Mesenchymal stem cell (in vitro differentiated cells and primary cell): ENCODE data around the gene TCF4.

Source experiments
- DNase-seq: peaks from one replicate; pipeline ENCODE4 v3.0.0-alpha.2; 2013
- H2AFZ ChIP-seq: one replicate; pipeline ENCODE4 v1.6.1; 2013; ENCODE audit warnings: low read depth, mild to moderate bottlenecking, control low read depth, inconsistent platforms, low read length, moderate library complexity
- H2AK5ac ChIP-seq: 2 replicates; pipeline ENCODE4 v1.6.1; 2013; ENCODE audit warnings: low read length, moderate library complexity, mild to moderate bottlenecking, inconsistent platforms; ENCODE audit not compliant: severe bottlenecking
- H2BK120ac ChIP-seq: one replicate; pipeline ENCODE4 v1.6.1; 2013; ENCODE audit warnings: low read depth, mild to moderate bottlenecking, inconsistent platforms, low read length, moderate library complexity
- H2BK12ac ChIP-seq, 2 experiments: one replicate each; pipeline ENCODE4 v1.6.1; 2013; ENCODE audit warnings: inconsistent platforms in 2 of 2, low read length in 2 of 2, mild to moderate bottlenecking in 2 of 2, moderate library complexity in 2 of 2, control low read depth in 1 of 2
- H2BK15ac ChIP-seq: one replicate; pipeline ENCODE4 v1.6.1; 2013; ENCODE audit warnings: mild to moderate bottlenecking, low read depth, inconsistent platforms; ENCODE audit not compliant: poor library complexity, severe bottlenecking
- H2BK5ac ChIP-seq: 2 replicates; pipeline ENCODE4 v1.6.1; 2013; ENCODE audit warnings: low read depth, mild to moderate bottlenecking, low read length, control low read depth, inconsistent platforms; ENCODE audit not compliant: poor library complexity, severe bottlenecking
- H3K14ac ChIP-seq, 2 experiments: one replicate each; pipeline ENCODE4 v1.6.1; 2013; ENCODE audit warnings: inconsistent platforms in 2 of 2, low read length in 2 of 2, control low read depth in 1 of 2, mild to moderate bottlenecking in 1 of 2, moderate library complexity in 1 of 2
- H3K18ac ChIP-seq, 2 experiments: one replicate each; pipeline ENCODE4 v1.6.1; 2013; ENCODE audit warnings: inconsistent platforms in 2 of 2, low read length in 2 of 2, control low read depth in 1 of 2, low read depth in 1 of 2, mild to moderate bottlenecking in 1 of 2
- H3K23ac ChIP-seq, 2 experiments: one replicate each; pipeline ENCODE4 v1.6.1; 2013; ENCODE audit warnings: inconsistent platforms in 2 of 2, low read length in 2 of 2, mild to moderate bottlenecking in 2 of 2, moderate library complexity in 2 of 2, control low read depth in 1 of 2
- H3K27ac ChIP-seq: 2 replicates; pipeline ENCODE4 v1.5.1; 2013; ENCODE audit warnings: mild to moderate bottlenecking, moderate library complexity, low read length, control low read depth, inconsistent platforms; ENCODE audit not compliant: poor library complexity, severe bottlenecking
- H3K27me3 ChIP-seq, 2 experiments: 2 replicates each; pipeline versions ENCODE4 v1.6.1 to v1.7.0; 2013; ENCODE audit warnings: low read length in 2 of 2, mild to moderate bottlenecking in 2 of 2, moderate library complexity in 2 of 2, control low read depth in 1 of 2, inconsistent platforms in 1 of 2; ENCODE audit not compliant: control insufficient read depth in 1 of 2, insufficient read depth in 1 of 2
- H3K36me3 ChIP-seq, 2 experiments: 2 replicates each; pipeline versions ENCODE4 v1.6.1 to v1.7.0; 2013; ENCODE audit warnings: low read length in 2 of 2, control low read depth in 1 of 2, inconsistent platforms in 1 of 2, low read depth in 1 of 2, mild to moderate bottlenecking in 1 of 2; ENCODE audit not compliant: insufficient read depth in 2 of 2, control insufficient read depth in 1 of 2
- H3K4ac ChIP-seq, 2 experiments: one replicate each; pipeline ENCODE4 v1.6.1; 2013; ENCODE audit warnings: inconsistent platforms in 2 of 2, low read length in 2 of 2, mild to moderate bottlenecking in 2 of 2, moderate library complexity in 2 of 2, control low read depth in 1 of 2, low read depth in 1 of 2
- H3K4me1 ChIP-seq: 2 replicates; pipeline ENCODE4 v1.6.1; 2013; ENCODE audit warnings: low read depth, low read length, control low read depth; ENCODE audit not compliant: control insufficient read depth, insufficient read depth
- H3K4me2 ChIP-seq: 2 replicates; pipeline ENCODE4 v1.6.1; 2013; ENCODE audit warnings: low read length, mild to moderate bottlenecking, inconsistent platforms; ENCODE audit not compliant: poor library complexity, severe bottlenecking
- H3K4me3 ChIP-seq, 2 experiments: 2 replicates each; pipeline versions ENCODE4 v1.5.1 to v1.7.0; 2013; ENCODE audit warnings: low read length in 2 of 2, mild to moderate bottlenecking in 2 of 2, control low read depth in 1 of 2, low read depth in 1 of 2; ENCODE audit not compliant: insufficient read depth in 1 of 2
- H3K79me1 ChIP-seq: replicated peaks from 2 replicates; pipeline ENCODE4 v1.6.1; 2013; ENCODE audit warnings: mild to moderate bottlenecking, control low read depth, low read length, inconsistent platforms; ENCODE audit not compliant: poor library complexity, severe bottlenecking
- H3K9ac ChIP-seq: 2 replicates; pipeline ENCODE4 v1.7.0; 2013; ENCODE audit warnings: mild to moderate bottlenecking, low read length, moderate library complexity
- H3K9me3 ChIP-seq: 2 replicates; pipeline ENCODE4 v1.7.0; 2013; ENCODE audit warnings: mild to moderate bottlenecking, low read length; ENCODE audit not compliant: control insufficient read depth
- H4K8ac ChIP-seq: one replicate; pipeline ENCODE4 v1.6.1; 2013; ENCODE audit warnings: inconsistent platforms, mild to moderate bottlenecking, low read length, moderate library complexity
- H4K91ac ChIP-seq: one replicate; pipeline ENCODE4 v1.6.1; 2013; ENCODE audit warnings: mild to moderate bottlenecking, low read length, inconsistent platforms
- WGBS: methylation state at CpG from one replicate; pipeline ENCODE4 v1.1.7; 2013; ENCODE audit warnings: mixed read lengths; 5-methylcytosine and 5-hydroxymethylcytosine counted together

Gene TCF4

GRCh38 chr18:55318951-55319441, 269.0 kb downstream of the TCF4 start:
- H3K9ac ChIP-seq = peak overlapping the region; percentile 83
- H3K27me3 ChIP-seq = no peaks in the 10 kb centered on the region
- H3K4me3 ChIP-seq = peak overlapping the region in 1 of 2 experiments; percentile 84
- no peak overlapping the region for H2BK15ac ChIP-seq
- no peak overlapping the region for H2AK5ac ChIP-seq
- WGBS = 40% methylated on average over 3 of the region's 3 CpGs
- peak overlapping the region; percentile 70 to 83 for H3K18ac ChIP-seq
- peak overlapping the region; percentile 61 for H2BK120ac ChIP-seq
- no peaks in the 10 kb centered on the region for H3K36me3 ChIP-seq
- DNase-seq = peak; percentile 84
- no peak overlapping the region for H4K8ac ChIP-seq
- H3K14ac ChIP-seq = no peak overlapping the region
- H2AFZ ChIP-seq = no peak overlapping the region
- no peak overlapping the region for H4K91ac ChIP-seq
- H3K79me1 ChIP-seq = peaks cover 12% of the 10 kb centered on the region
- H3K4me2 ChIP-seq = no peak overlapping the region
- no peak overlapping the region for H3K27ac ChIP-seq
- no peak overlapping the region for H3K23ac ChIP-seq
- H3K4ac ChIP-seq = peak overlapping the region in 1 of 2 experiments; percentile 51
- no peaks in the 10 kb centered on the region for H3K9me3 ChIP-seq
- no peak overlapping the region for H2BK12ac ChIP-seq
- no peak overlapping the region for H2BK5ac ChIP-seq
- peaks cover 2% of the 10 kb centered on the region for H3K4me1 ChIP-seq

- no peaks in the 10 kb centered on the region for H3K9me3 ChIP-seq
- peak overlapping the region; percentile 83 for H3K9ac ChIP-seq
- H3K36me3 ChIP-seq = no peaks in the 10 kb centered on the region
- H2AK5ac ChIP-seq = no peak overlapping the region
- no peak overlapping the region for H4K91ac ChIP-seq
- H2BK15ac ChIP-seq = no peak overlapping the region
- no peak for DNase-seq
- H3K14ac ChIP-seq = no peak overlapping the region
- H3K4me1 ChIP-seq = peaks cover 2% of the 10 kb centered on the region
- no peak overlapping the region for H3K4me2 ChIP-seq
- no peak overlapping the region for H2AFZ ChIP-seq
- no peak overlapping the region for H3K4ac ChIP-seq
- no peak overlapping the region for H3K27ac ChIP-seq
- H3K18ac ChIP-seq = no peak overlapping the region
- no peaks in the 10 kb centered on the region for H3K27me3 ChIP-seq
- H2BK5ac ChIP-seq = no peak overlapping the region
- peaks cover 12% of the 10 kb centered on the region for H3K79me1 ChIP-seq
- WGBS = 97% methylated on average over 4 of the region's 6 CpGs
- no peak overlapping the region for H4K8ac ChIP-seq
- H2BK120ac ChIP-seq = no peak overlapping the region
- no peak overlapping the region for H3K23ac ChIP-seq
- H3K4me3 ChIP-seq = peak overlapping the region in 1 of 2 experiments; percentile 84
- no peak overlapping the region for H2BK12ac ChIP-seq
These were observed 270.1 kb downstream of the TCF4 start for GRCh38 chr18:55317864-55318263.

- Histone ChIP-seq H3K79me1 (peaks cover 11% of the 10 kb centered on the region), H3K27me3 (no peaks in the 10 kb centered on the region), H3K9me3 (no peaks in the 10 kb centered on the region), H4K91ac (no peak overlapping the region), H3K4me2 (no peak overlapping the region), H2BK5ac (no peak overlapping the region), H3K9ac (peak overlapping the region; percentile 83), H2BK15ac (no peak overlapping the region), H2AK5ac (no peak overlapping the region), H3K36me3 (no peaks in the 10 kb centered on the region), H3K23ac (no peak overlapping the region), H2BK120ac (no peak overlapping the region), H3K4me1 (no peaks in the 10 kb centered on the region), H3K4me3 (no peak overlapping the region), H3K4ac (no peak overlapping the region), H3K18ac (no peak overlapping the region), H3K14ac (no peak overlapping the region), H2BK12ac (no peak overlapping the region), H4K8ac (no peak overlapping the region), H2AFZ (no peak overlapping the region), H3K27ac (no peak overlapping the region)
- WGBS = no CpG with 5 or more reads among the region's 1 CpG
- no peak for DNase-seq
These were observed 270.7 kb downstream of the TCF4 start for GRCh38 chr18:55317324-55317723.

GRCh38 chr18:55316486-55317184, 271.4 kb downstream of the TCF4 start:
- no peak overlapping the region for H3K4ac ChIP-seq
- 13% methylated on average over 2 of the region's 4 CpGs for WGBS
- DNase-seq = no peak

More at GRCh38 chr18:55316486-55317184, 271.4 kb downstream of the TCF4 start:
- Histone ChIP-seq H2AFZ (no peak overlapping the region), H2BK5ac (no peak overlapping the region), H3K14ac (no peak overlapping the region), H3K4me1 (no peaks in the 10 kb centered on the region), H4K8ac (no peak overlapping the region), H3K27ac (no peak overlapping the region), H2BK12ac (no peak overlapping the region), H3K9ac (peak overlapping the region; percentile 83), H2BK120ac (no peak overlapping the region), H4K91ac (no peak overlapping the region), H3K79me1 (peaks cover 11% of the 10 kb centered on the region), H3K36me3 (no peaks in the 10 kb centered on the region), H3K18ac (no peak overlapping the region), H3K4me3 (peak overlapping the region in 1 of 2 experiments; percentile 29), H3K4me2 (no peak overlapping the region), H2BK15ac (no peak overlapping the region), H3K23ac (no peak overlapping the region), H2AK5ac (no peak overlapping the region), H3K9me3 (no peaks in the 10 kb centered on the region), H3K27me3 (no peaks in the 10 kb centered on the region)
